Parathyroid adenoma (tissue), 2 donors: Measurements from ENCODE around the gene DCLK2.
A peak's percentile ranks its signal among the peaks of the same experiment; 100 is the strongest.

Source experiments
- H2AFZ ChIP-seq: fragments of 300-600 bp; sonication (generic); one replicate; pipeline ENCODE4 v1.7.0; 2017; ENCODE audit warnings: antibody characterized with exemption, mild to moderate bottlenecking
- H3K27ac ChIP-seq: fragments of 300-600 bp; sonication (generic); one replicate; pipeline ENCODE4 v1.7.0; 2017
- H3K27me3 ChIP-seq: fragments of 300-600 bp; sonication (generic); one replicate; pipeline ENCODE4 v1.7.0; 2017; ENCODE audit warnings: low read length; ENCODE audit not compliant: control insufficient read depth, insufficient read depth
- H3K36me3 ChIP-seq: fragments of 300-600 bp; sonication (generic); one replicate; pipeline ENCODE4 v1.7.0; 2017; ENCODE audit warnings: low read length; ENCODE audit not compliant: control insufficient read depth, insufficient read depth
- H3K4me1 ChIP-seq: fragments of 300-600 bp; sonication (generic); one replicate; pipeline ENCODE4 v1.7.0; 2017; ENCODE audit warnings: control low read depth
- H3K4me2 ChIP-seq: fragments of 300-600 bp; sonication (generic); one replicate; pipeline ENCODE4 v1.7.0; 2017; ENCODE audit warnings: low read length
- H3K4me3 ChIP-seq: fragments of 300-600 bp; sonication (generic); one replicate; pipeline ENCODE4 v1.7.0; 2017; ENCODE audit warnings: low read depth, low read length
- H3K79me2 ChIP-seq: fragments of 300-600 bp; sonication (generic); one replicate; pipeline ENCODE4 v1.7.0; 2017; ENCODE audit warnings: control low read depth
- H3K9ac ChIP-seq: fragments of 300-600 bp; sonication (generic); one replicate; pipeline ENCODE4 v1.7.0; 2017; ENCODE audit warnings: mild to moderate bottlenecking
- H3K9me3 ChIP-seq: fragments of 300-600 bp; sonication (generic); one replicate; pipeline ENCODE4 v1.7.0; 2017; ENCODE audit warnings: low read length; ENCODE audit not compliant: control insufficient read depth
- TF ChIP-seq, protein P1 (sequence below): fragments of 300-600 bp; sonication (generic); IDR thresholded peaks from one replicate; pipeline ENCODE4 v1.7.0; 2017; ENCODE audit warnings: antibody characterized with exemption, mild to moderate bottlenecking
- donor health status: primary hyperparathyroidism.

The DCLK2 gene

DNA sequence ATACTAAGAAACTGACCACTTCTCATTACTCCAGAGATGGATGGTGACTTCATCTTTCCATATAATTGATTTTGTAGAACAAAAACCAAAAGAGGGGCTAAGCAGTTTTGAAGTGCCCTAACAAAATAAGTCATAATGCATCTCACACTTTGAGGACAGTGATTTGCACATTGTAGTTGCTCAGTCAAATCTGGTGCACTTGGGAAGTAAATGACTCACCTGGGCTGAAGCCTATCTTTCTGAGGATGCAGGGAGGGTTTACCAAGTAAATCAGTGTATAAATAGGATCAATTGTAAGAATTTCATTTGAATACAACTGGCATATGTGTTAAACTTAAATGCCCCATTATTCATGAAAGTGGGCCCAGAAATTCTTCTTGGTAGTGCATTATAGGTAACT, 134.2 kb downstream of the DCLK2 start:
- Histone ChIP-seq H3K4me3 (no peak overlapping the region), H3K9ac (no peak overlapping the region), H2AFZ (no peak overlapping the region), H3K4me2 (no peak overlapping the region), H3K79me2 (no peaks in the 10 kb centered on the region), H3K36me3 (no peaks in the 10 kb centered on the region), H3K4me1 (no peaks in the 10 kb centered on the region), H3K27ac (no peak overlapping the region), H3K9me3 (no peaks in the 10 kb centered on the region), H3K27me3 (no peaks in the 10 kb centered on the region)
- TF ChIP-seq, protein P1, sequence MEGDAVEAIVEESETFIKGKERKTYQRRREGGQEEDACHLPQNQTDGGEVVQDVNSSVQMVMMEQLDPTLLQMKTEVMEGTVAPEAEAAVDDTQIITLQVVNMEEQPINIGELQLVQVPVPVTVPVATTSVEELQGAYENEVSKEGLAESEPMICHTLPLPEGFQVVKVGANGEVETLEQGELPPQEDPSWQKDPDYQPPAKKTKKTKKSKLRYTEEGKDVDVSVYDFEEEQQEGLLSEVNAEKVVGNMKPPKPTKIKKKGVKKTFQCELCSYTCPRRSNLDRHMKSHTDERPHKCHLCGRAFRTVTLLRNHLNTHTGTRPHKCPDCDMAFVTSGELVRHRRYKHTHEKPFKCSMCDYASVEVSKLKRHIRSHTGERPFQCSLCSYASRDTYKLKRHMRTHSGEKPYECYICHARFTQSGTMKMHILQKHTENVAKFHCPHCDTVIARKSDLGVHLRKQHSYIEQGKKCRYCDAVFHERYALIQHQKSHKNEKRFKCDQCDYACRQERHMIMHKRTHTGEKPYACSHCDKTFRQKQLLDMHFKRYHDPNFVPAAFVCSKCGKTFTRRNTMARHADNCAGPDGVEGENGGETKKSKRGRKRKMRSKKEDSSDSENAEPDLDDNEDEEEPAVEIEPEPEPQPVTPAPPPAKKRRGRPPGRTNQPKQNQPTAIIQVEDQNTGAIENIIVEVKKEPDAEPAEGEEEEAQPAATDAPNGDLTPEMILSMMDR = no peak

DNA sequence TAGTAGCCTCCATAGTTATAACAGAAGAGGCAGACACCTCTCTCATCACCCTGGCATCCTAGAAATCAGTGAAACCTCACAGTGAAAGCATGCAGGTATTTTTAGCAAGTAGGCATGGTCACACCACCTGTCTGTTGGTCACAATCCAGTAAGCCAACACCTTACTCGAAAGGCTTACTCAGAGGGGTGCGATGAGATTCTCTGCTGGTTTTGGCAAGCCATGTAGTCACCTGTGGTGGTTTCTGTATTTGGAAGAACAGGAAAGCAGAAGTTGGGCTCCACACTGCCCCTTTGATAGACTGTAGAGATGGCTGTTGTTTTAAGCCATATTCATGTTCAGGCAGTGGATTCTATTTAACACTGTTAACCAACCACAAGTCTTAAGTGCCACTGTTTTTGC, 134.7 kb downstream of the DCLK2 start:
- Histone ChIP-seq H3K27ac (no peak overlapping the region), H3K79me2 (no peaks in the 10 kb centered on the region), H3K27me3 (no peaks in the 10 kb centered on the region), H3K9ac (no peak overlapping the region), H3K9me3 (no peaks in the 10 kb centered on the region), H3K4me3 (no peak overlapping the region), H3K4me1 (no peaks in the 10 kb centered on the region), H2AFZ (no peak overlapping the region), H3K4me2 (no peak overlapping the region), H3K36me3 (no peaks in the 10 kb centered on the region)
- TF ChIP-seq, protein P1 = no peak

- Histone ChIP-seq H3K9ac (no peak overlapping the region), H3K4me2 (no peak overlapping the region), H3K27ac (no peak overlapping the region), H3K4me1 (no peaks in the 10 kb centered on the region), H3K79me2 (no peaks in the 10 kb centered on the region), H3K36me3 (no peaks in the 10 kb centered on the region), H3K9me3 (no peaks in the 10 kb centered on the region), H3K4me3 (no peak overlapping the region), H3K27me3 (no peaks in the 10 kb centered on the region), H2AFZ (no peak overlapping the region)
- TF ChIP-seq, protein P1 = no peak
Observed at GRCh38 chr4:150215601-150216000, 137.4 kb downstream of the DCLK2 start.

DNA sequence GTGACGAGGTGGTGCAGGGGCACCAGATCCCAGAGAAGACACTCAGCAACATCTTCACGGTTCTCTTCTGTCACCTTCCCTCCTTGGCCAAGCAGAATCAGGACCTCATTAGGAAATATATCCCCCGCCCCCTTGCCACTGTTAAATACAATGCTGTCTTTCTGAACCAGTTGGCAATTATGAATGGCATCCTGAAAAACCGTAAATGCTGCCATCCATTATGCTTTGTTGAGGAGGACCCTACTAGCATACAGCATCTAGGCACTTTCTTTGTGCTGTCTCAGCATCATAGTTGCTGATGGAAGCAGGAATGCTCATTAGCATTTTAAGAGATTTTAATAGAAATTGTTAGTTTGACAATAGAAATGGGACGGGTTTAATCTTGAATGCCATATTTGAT, 138.5 kb downstream of the DCLK2 start:
- Histone ChIP-seq H3K4me3 (no peak overlapping the region), H3K4me2 (no peak overlapping the region), H3K27me3 (no peaks in the 10 kb centered on the region), H3K27ac (no peak overlapping the region), H3K4me1 (no peaks in the 10 kb centered on the region), H3K9me3 (no peaks in the 10 kb centered on the region), H3K36me3 (no peaks in the 10 kb centered on the region), H2AFZ (no peak overlapping the region), H3K79me2 (no peaks in the 10 kb centered on the region), H3K9ac (no peak overlapping the region)
- TF ChIP-seq, protein P1 = no peak

GRCh38 chr4:150217192-150217591, 138.9 kb downstream of the DCLK2 start:
- no peak overlapping the region for H3K27ac ChIP-seq
- H3K27me3 ChIP-seq = no peaks in the 10 kb centered on the region
- no peak overlapping the region for H2AFZ ChIP-seq
- H3K4me1 ChIP-seq = no peaks in the 10 kb centered on the region
- H3K4me2 ChIP-seq = no peak overlapping the region
- H3K36me3 ChIP-seq = no peaks in the 10 kb centered on the region
- H3K79me2 ChIP-seq = no peaks in the 10 kb centered on the region
- H3K9me3 ChIP-seq = no peaks in the 10 kb centered on the region
- no peak overlapping the region for H3K9ac ChIP-seq
- TF ChIP-seq, protein P1 = peak; percentile 17
- H3K4me3 ChIP-seq = no peak overlapping the region
